Keratinocyte (primary cell): Measurements from ENCODE around the gene DIP2B. TPM values are rescaled to one million over a fixed set of nuclear protein-coding genes. Genes with fewer than 3 reads are reported as not detected.

Experiments
- DNase-seq: peaks from one replicate; pipeline ENCODE4 v3.0.0-alpha.2; 2011; ENCODE audit warnings: low read depth, missing footprints, low spot score
- FAIRE-seq: peaks from 2 replicates; lab custom pipeline; 2011; peaks lifted over from hg19 to GRCh38; lab: Jason Lieb, UNC
- H2AFZ ChIP-seq: 2 replicates; pipeline ENCODE4 v1.6.0; 2012; ENCODE audit warnings: low read length, control low read depth, inconsistent platforms; ENCODE audit not compliant: control insufficient read depth
- H3K27ac ChIP-seq: 2 replicates; pipeline ENCODE4 v1.5.1; 2011; ENCODE audit warnings: low read length; ENCODE audit not compliant: control insufficient read depth, insufficient read depth
- H3K27me3 ChIP-seq: 3 replicates; pipeline ENCODE4 v1.6.0; 2011; ENCODE audit warnings: low read length; ENCODE audit not compliant: control insufficient read depth, insufficient read depth; ENCODE audit errors: extremely low read depth
- H3K36me3 ChIP-seq, 2 experiments: 2 replicates in 1 of 2; 3 replicates in 1 of 2; pipeline ENCODE4 v1.5.1; 2011; ENCODE audit warnings: low read length in 2 of 2, mild to moderate bottlenecking in 1 of 2; ENCODE audit not compliant: control insufficient read depth in 2 of 2, insufficient read depth in 2 of 2; ENCODE audit errors: extremely low read depth in 1 of 2
- H3K4me1 ChIP-seq: 3 replicates; pipeline ENCODE4 v1.5.1; 2011; ENCODE audit warnings: low read length; ENCODE audit not compliant: control insufficient read depth, insufficient read depth; ENCODE audit errors: extremely low read depth
- H3K4me2 ChIP-seq: 3 replicates; pipeline ENCODE4 v1.6.0; 2011; ENCODE audit warnings: low read depth, low read length; ENCODE audit not compliant: control insufficient read depth, insufficient read depth; ENCODE audit errors: extremely low read depth
- H3K4me3 ChIP-seq, 3 experiments: fragments of 200-600 bp in 1 of 3; sonication (generic) in 1 of 3; 2 replicates in 2 of 3; 3 replicates in 1 of 3; pipeline ENCODE4 v1.5.1; 2011 to 2016; ENCODE audit warnings: low read length in 3 of 3, mild to moderate bottlenecking in 3 of 3, control low read depth in 2 of 3, inconsistent platforms in 1 of 3, low read depth in 1 of 3, mixed read lengths in 1 of 3, mixed run types in 1 of 3, moderate library complexity in 1 of 3; ENCODE audit not compliant: control insufficient read depth in 2 of 3, insufficient read depth in 2 of 3; ENCODE audit errors: extremely low read depth in 1 of 3
- H3K79me2 ChIP-seq: 2 replicates; pipeline ENCODE4 v1.6.0; 2012; ENCODE audit warnings: low read length; ENCODE audit not compliant: control insufficient read depth, insufficient read depth
- H3K9ac ChIP-seq: 3 replicates; pipeline ENCODE4 v1.6.0; 2011; ENCODE audit warnings: low read length; ENCODE audit not compliant: control insufficient read depth, insufficient read depth; ENCODE audit errors: extremely low read depth
- H3K9me1 ChIP-seq: 3 replicates; pipeline ENCODE4 v1.6.0; 2011; ENCODE audit warnings: low read length; ENCODE audit not compliant: control insufficient read depth, insufficient read depth; ENCODE audit errors: extremely low read depth
- H3K9me3 ChIP-seq: 2 replicates; pipeline ENCODE4 v1.5.1; 2012; ENCODE audit warnings: low read depth, low read length; ENCODE audit not compliant: control insufficient read depth
- H4K20me1 ChIP-seq: 3 replicates; pipeline ENCODE4 v1.6.0; 2011; ENCODE audit warnings: low read length; ENCODE audit not compliant: control insufficient read depth, insufficient read depth; ENCODE audit errors: extremely low read depth
- EZH2 ChIP-seq: IDR thresholded peaks from one replicate; pipeline ENCODE4 v1.6.1; 2012; ENCODE audit warnings: inconsistent platforms, mild to moderate bottlenecking, low read length, moderate library complexity
- dilution Hi-C: fragments of 300-500 bp; cut with MboI; formaldehyde crosslinking; loops from one replicate; pipeline ENCODE4 v1.7.0; 2020; ENCODE audit warnings: low sequenced_read_pairs; ENCODE audit not compliant: extremely low pct_ligation_motif_present
- polyA plus RNA-seq, 5 experiments: library from polyadenylated mRNA; depleted of rRNA in 3 of 5; stranded (reverse) in 3 of 5; stranded (forward) in 1 of 5; unstranded in 1 of 5; fragments of >200 nt; gene quantifications; 1 replicate in 1 of 5; 2 replicates in 3 of 5; 3 replicates in 1 of 5; pipeline versions ENCODE4 v1.2.1 to v1.2.3, GENCODE V29; 2011 to 2012; ENCODE audit warnings: missing spikeins in 2 of 5, low read depth in 1 of 5, low replicate concordance in 1 of 5
- TF ChIP-seq, protein P1 (sequence below), 3 experiments: IDR thresholded peaks in 1 of 3; conservative IDR thresholded peaks in 1 of 3; optimal IDR thresholded peaks in 1 of 3; 2 replicates in 2 of 3; 3 replicates in 1 of 3; pipeline versions ENCODE3 to v1.5.1; 2011; ENCODE audit warnings: low read length in 3 of 3, mild to moderate bottlenecking in 3 of 3, moderate library complexity in 2 of 3, control low read depth in 1 of 3, inconsistent platforms in 1 of 3; ENCODE audit not compliant: insufficient read depth in 2 of 3; ENCODE audit errors: extremely low read depth in 1 of 3

Gene DIP2B
- polyA plus RNA-seq, 1 donor (not counting 4 experiments of a cell fraction or from before 2014, with no cell fraction given) = 30.2 TPM

DNA sequence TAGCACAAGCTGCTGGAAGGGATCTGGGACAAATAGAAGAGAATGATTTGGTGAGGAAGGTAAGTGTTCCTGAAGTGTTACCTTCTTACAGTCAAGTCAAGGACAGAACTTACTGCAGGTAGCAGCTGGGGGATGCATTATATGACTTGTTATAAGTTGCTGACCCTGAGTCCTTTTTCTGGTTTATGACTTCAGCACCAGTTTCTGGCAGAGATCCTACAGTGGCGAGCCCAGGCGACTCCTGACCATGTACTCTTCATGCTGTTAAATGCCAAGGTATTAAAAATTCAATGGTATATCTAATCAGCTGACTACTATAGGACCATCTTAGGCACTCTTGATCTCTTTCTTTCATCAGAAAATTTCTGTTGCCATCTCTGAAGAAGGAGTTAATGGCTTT is 214.0 kb downstream of the DIP2B start:
- no peak overlapping the region for H2AFZ ChIP-seq
- H4K20me1 ChIP-seq = no peaks in the 10 kb centered on the region
- no peak for DNase-seq
- no peak overlapping the region for H3K9ac ChIP-seq
- peaks cover 2% of the 10 kb centered on the region for H3K9me1 ChIP-seq
- no peaks in the 10 kb centered on the region for H3K79me2 ChIP-seq
- H3K36me3 ChIP-seq = peaks cover 28 to 32% of the 10 kb centered on the region in 2 experiments
- no peak overlapping the region for H3K4me3 ChIP-seq
- FAIRE-seq = no peak
- no peaks in the 10 kb centered on the region for H3K4me1 ChIP-seq
- no peaks in the 10 kb centered on the region for H3K27me3 ChIP-seq
- no peak overlapping the region for H3K4me2 ChIP-seq
- dilution Hi-C loops = no loop called here
- TF ChIP-seq EZH2 = no peak
- TF ChIP-seq, protein P1, sequence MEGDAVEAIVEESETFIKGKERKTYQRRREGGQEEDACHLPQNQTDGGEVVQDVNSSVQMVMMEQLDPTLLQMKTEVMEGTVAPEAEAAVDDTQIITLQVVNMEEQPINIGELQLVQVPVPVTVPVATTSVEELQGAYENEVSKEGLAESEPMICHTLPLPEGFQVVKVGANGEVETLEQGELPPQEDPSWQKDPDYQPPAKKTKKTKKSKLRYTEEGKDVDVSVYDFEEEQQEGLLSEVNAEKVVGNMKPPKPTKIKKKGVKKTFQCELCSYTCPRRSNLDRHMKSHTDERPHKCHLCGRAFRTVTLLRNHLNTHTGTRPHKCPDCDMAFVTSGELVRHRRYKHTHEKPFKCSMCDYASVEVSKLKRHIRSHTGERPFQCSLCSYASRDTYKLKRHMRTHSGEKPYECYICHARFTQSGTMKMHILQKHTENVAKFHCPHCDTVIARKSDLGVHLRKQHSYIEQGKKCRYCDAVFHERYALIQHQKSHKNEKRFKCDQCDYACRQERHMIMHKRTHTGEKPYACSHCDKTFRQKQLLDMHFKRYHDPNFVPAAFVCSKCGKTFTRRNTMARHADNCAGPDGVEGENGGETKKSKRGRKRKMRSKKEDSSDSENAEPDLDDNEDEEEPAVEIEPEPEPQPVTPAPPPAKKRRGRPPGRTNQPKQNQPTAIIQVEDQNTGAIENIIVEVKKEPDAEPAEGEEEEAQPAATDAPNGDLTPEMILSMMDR (optimal IDR thresholded peaks at IDR 0.05 in 1 of 3, IDR thresholded peaks at IDR 0.05 in 1 of 3, conservative IDR thresholded peaks at IDR 0.05 in 1 of 3; ENCODE audit: extremely low read depth in 1 of 3, insufficient read depth in 2 of 3, low read length in 3 of 3) = no peak
- H3K9me3 ChIP-seq = no peaks in the 10 kb centered on the region
- H3K27ac ChIP-seq = no peak overlapping the region

GRCh38 chr12:50720085-50720484 is 215.3 kb downstream of the DIP2B start:
- Histone ChIP-seq H4K20me1 (no peaks in the 10 kb centered on the region), H3K4me2 (no peak overlapping the region), H2AFZ (no peak overlapping the region), H3K4me3 (no peak overlapping the region), H3K79me2 (no peaks in the 10 kb centered on the region), H3K9me1 (peaks cover 2% of the 10 kb centered on the region), H3K27me3 (no peaks in the 10 kb centered on the region), H3K27ac (no peak overlapping the region), H3K9me3 (no peaks in the 10 kb centered on the region), H3K9ac (no peak overlapping the region), H3K36me3 (peaks cover 32 to 34% of the 10 kb centered on the region in 2 experiments), H3K4me1 (no peaks in the 10 kb centered on the region)
- FAIRE-seq = no peak
- no peak for DNase-seq
- dilution Hi-C loops = no loop called here
- TF ChIP-seq, protein P1 (optimal IDR thresholded peaks at IDR 0.05 in 1 of 3, IDR thresholded peaks at IDR 0.05 in 1 of 3, conservative IDR thresholded peaks at IDR 0.05 in 1 of 3; ENCODE audit: extremely low read depth in 1 of 3, insufficient read depth in 2 of 3, low read length in 3 of 3) = no peak
- no peak for TF ChIP-seq EZH2
